Muscle of arm (tissue), 12 donors: ENCODE measurements around the gene CYYR1. TPM values are rescaled to one million over a fixed set of nuclear protein-coding genes. Genes with fewer than 3 reads are reported as not detected.
"Not testable (repeated sequence)": the region's sequence is repeated elsewhere in the genome, so short reads cannot be mapped to it uniquely, and the experiment has no call there.

Experiments used
- DNase-seq: peaks from one replicate; pipeline ENCODE4 v3.0.0-alpha.2; 2013
- polyA plus RNA-seq, 12 donors: library from polyadenylated mRNA; unstranded; fragments of 120-200 nt; gene quantifications; one replicate each; pipeline ENCODE4 v1.2.1, GENCODE V29; 2013; ENCODE audit not compliant: insufficient read length in 12 of 12

The CYYR1 gene
- polyA plus RNA-seq, 12 donors = 13.1 to 24.3 (median 16.0) TPM; not detected in 1

DNA sequence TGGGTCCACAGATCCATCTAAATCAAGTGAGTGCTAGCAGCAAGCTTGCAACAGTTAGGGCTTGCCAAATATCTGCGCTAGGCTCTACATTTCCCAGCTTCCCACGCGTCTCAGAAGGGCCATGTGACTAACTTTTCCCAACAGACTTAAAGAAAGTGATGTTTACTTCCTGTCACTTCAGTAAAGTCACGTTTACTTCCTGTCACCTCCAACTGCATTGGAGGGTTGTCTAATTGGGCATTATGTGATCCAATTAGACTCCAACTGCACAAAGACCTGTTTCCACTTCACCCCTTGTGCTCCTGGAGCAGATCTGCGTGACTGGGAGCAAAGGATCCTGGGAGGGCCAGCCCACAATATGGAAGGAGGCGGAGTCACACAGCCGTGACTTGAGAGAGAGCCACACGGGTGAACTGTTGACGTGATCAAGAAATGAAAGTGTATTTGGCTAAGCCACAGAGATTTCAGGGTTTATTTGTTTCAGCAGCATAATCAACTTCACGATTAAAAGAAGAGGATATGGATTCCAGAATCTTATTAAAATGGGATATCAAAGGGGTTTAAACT, 77.7 kb downstream of the CYYR1 start:
- DNase-seq = no peak

DNA sequence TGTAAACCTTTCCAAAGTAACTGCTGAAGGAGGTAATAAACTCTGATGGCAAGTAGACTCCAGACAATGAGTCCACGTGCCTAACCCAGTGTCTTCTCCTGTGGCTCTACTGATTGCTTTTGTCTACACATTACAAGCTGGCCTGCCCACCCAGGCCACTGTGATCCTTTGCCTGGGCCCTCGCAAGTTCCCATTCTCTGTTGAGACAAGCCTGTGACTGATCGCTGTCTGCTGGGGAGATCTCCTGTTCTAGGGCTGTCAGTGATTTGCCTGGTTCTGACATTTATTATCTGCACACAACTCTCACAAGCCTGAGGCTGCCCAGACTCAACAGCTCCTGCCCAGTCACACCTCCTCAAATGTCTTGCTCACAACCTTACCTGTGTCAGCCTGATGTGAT, 81.4 kb downstream of the CYYR1 start:
- DNase-seq = no peak

GRCh38 chr21:26490771-26491170, 82.3 kb downstream of the CYYR1 start:
- no peak for DNase-seq

DNA sequence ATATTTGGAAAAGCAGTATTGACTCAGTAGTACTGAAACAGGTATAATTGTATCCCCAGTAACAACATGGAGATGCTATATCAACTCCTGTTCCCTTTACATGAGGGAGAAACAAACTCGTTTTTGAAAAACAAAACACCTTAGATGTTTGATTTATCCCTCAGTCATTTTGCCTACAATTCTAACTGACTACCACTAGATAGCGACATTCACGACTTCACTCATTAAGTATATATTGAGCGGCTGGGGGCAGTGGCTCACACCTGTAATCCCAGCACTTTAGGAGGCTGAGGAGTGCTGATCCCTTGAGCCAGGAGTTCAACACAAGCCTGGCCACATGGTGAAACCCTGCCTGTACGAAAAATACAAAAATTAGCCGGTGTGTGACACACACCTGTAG, 83.3 kb downstream of the CYYR1 start:
- no peak for DNase-seq

GRCh38 chr21:26487981-26488480, 85.1 kb downstream of the CYYR1 start:
- no peak for DNase-seq

DNA sequence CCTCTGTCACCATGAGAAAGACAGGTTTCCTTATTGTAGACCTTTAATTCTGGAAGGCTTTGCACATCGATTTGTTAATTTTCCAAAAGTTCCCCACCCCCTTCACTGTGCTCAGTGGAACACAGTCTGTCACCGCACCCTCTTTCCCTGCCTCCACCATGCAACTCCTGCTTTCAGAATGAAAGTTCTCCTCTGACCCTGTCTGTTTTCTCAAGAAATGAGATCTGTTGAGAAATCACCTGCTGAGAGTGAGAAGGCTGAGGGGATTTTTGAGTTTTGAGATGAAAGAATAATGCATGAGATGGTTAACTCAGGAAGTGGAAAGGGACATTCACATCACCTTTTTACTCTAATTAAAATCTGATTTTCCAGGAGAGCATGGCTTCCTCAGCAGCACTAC, 99.6 kb downstream of the CYYR1 start:
- DNase-seq = no peak

- peak; percentile 49 for DNase-seq
Measured at GRCh38 chr21:26471099-26471471, 102.0 kb downstream of the CYYR1 start.

GRCh38 chr21:26470351-26471098, 102.6 kb downstream of the CYYR1 start:
- no peak for DNase-seq

GRCh38 chr21:26469789-26470188, 103.3 kb downstream of the CYYR1 start:
- DNase-seq = peak; percentile 65

DNA sequence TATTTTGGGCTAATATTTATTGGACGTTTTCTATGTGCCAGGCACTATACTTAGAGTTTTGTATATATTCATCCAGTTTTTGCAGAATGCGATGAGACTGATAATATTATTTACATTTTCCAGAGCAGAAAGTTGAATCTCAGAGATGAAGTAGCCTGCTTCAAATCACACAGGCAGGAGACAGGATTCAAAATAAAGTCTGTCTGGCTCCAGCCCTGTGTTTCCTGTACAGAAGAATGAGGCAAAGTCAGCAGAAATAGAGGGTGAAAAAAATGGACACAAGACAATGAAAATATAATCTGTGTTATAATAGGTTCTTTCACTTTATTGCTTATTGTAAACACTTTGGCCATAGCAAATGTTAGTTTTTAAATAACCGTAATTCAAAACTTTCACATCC, 107.2 kb downstream of the CYYR1 start:
- DNase-seq = no peak

DNA sequence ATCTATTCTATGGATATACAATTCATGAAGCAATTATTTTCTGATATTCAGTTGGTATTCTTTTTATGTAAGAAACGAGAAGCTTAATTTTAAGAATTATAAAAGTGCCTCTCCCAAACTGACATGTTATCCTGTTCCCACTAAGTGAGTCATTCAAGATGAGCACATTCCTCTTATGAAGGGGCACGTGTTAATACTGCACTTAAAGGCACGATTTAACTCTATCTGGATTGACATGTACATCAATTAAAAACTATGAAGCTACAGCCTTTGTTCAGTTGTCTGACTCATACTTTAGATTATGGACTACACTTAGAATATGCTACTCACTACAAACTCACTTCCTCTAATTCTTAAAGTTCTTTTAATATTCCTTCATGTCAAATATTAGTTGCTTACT, 111.6 kb downstream of the CYYR1 start:
- no peak for DNase-seq

DNA sequence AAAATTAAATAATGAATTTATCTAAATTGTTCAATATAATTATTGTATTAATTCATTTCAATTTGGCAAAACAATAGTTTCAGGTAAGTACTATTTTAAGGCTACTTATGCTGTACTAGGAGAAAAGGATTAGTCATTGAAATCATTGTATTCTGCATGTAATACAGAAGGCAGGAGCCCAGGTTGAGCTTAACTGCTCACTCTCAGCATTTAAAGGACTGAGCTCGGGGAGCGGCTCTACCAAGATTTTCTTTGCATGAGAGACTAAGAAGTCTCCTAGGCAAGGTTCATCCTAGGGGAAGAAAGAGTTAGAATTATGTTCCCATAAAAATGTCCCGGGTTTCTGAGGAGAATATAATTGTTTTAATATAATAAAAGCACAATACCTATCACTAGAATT, 112.5 kb downstream of the CYYR1 start:
- DNase-seq = no peak

- not testable (repeated sequence) for DNase-seq
Measured at GRCh38 chr21:26458854-26459253, 114.2 kb downstream of the CYYR1 start.

GRCh38 chr21:26457817-26458216, 115.3 kb downstream of the CYYR1 start:
- no peak for DNase-seq

DNA sequence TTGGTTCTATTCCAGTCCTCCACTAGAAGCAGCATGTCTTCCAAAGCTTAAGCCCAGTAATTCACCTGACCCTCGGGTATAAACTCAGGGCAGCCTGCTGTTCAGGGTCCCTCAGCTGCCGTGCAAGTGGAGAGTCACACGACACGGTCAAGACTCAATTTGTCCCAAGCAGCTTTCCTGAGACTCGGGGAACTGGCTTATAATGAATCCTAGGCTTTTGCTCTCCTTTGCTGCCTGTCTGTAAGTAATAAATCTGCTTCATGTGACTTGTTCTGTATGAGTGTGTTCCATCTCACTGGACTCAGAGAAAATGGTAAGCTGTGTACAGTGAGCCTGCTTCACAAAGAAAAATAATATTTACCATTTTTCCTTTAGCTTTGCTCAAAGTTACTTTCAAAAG, 119.8 kb downstream of the CYYR1 start:
- no peak for DNase-seq

DNA sequence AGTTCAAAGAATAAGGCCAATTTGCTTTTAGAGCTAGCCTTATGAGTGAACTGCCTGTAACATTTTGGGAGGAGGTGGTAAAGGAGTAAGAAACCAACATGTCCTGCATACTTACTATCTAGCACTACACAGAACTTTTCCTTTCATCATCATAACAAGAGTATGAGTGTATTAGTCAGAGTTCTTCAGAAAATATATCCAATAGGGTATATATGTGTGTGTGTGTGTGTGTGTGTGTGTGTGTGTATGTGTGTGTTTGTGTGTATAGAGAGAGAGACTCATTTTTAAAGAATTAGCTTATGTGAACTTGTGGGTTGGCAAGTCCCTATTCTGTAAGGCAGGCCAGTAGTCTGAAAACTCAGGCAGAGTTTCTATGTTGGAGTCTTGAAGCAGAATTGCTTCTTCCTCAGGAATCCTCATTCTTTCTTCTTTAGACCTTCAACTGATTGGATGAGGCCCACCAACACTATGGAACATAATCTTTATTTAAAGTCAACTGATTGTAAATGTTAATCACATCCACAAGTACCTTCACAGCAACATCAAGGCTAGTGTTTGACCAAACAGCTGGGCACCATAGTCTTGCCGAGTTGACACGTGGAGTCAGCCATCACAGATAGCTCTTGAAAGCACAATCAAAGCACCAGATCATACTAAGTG, 121.9 kb downstream of the CYYR1 start:
- no peak for DNase-seq

GRCh38 chr21:26449161-26449560, 123.9 kb downstream of the CYYR1 start:
- peak; percentile 41 for DNase-seq

DNA sequence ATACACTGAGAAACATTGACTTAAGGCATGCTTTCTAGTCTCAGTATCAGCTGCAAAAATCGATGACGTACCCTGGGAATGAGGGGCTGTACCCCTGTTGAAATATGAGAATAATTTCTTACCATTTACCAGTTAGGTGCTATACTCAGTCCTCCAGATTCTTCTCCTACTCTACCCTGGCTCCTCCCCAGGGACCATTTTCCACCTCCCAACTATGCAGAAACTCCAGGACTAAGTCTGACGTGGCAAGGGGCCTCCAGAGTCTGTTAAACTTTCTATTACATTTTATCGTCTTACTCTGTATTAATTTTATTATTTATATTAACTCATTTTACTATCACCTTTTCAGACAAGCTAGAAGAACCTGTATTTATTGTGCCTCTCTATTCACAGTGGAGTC, 124.3 kb downstream of the CYYR1 start:
- no peak for DNase-seq

DNA sequence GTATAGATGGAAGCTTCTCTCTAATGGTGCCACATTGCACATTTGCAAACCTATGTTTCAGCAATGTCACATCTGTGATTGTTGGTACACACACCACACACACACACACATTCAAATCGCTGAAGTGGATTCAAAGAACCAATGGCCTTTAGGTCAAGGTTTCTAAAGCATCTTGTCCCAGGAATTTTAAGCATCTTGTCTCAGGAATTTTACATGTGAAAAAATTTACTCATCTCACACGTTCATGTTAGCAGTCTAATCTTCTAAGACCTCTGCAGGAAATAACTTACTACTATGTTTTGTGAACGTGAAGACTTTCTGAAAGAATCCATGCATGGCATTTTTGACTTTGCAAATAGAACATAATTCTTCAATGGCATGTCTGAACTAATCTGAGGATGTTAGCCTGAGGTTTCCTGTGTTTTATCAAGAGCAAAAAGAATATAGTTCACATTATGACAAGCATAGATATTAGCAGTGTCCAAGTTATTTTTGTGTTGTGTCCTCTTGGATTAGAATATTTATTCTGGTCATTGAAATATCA, 125.1 kb downstream of the CYYR1 start:
- no peak for DNase-seq

GRCh38 chr21:26445440-26445839, 127.6 kb downstream of the CYYR1 start:
- no peak for DNase-seq

GRCh38 chr21:26444646-26445045, 128.4 kb downstream of the CYYR1 start:
- DNase-seq = no peak

- DNase-seq = no peak
Measured at GRCh38 chr21:26443867-26444266, 129.2 kb downstream of the CYYR1 start.

DNA sequence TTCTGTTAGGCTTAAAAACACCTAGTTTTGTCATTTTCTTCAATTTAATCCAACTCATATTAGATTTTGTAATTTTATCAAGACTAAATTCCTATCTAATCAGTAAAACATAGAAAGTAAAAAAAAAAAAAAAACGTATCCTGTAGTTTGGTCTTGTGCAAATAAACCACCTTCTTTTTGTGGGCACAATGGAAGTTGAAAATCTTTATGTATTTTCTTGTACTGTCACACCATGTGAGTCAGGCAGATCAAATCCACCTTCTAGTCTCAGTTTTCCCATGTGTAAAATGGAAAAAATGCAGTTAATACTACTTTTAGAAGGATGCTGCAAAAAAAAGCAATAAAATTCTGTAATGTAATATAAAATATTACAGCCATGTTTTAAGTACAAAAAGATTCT, 129.8 kb downstream of the CYYR1 start:
- DNase-seq = no peak
